Endodermal cell (in vitro differentiated cells): Measurements from ENCODE around the gene SLC39A10. TPM values are rescaled to one million over a fixed set of nuclear protein-coding genes. Genes with fewer than 3 reads are reported as not detected.

ENCODE experiments used
- DNase-seq: peaks from one replicate; pipeline ENCODE4 v3.0.0-alpha.2; 2017
- H3K27ac ChIP-seq: 2 replicates; pipeline ENCODE4 v1.5.1; 2013; ENCODE audit warnings: mild to moderate bottlenecking, low read depth, low read length, moderate library complexity
- H3K27me3 ChIP-seq: 2 replicates; pipeline ENCODE4 v1.6.1; 2013; ENCODE audit warnings: mild to moderate bottlenecking, low read length, moderate library complexity; ENCODE audit not compliant: insufficient read depth, control insufficient read depth, poor library complexity, severe bottlenecking
- H3K36me3 ChIP-seq: 2 replicates; pipeline ENCODE4 v1.7.0; 2013; ENCODE audit warnings: mild to moderate bottlenecking, low read length, moderate library complexity; ENCODE audit not compliant: control insufficient read depth, insufficient read depth
- H3K4me1 ChIP-seq: one replicate; pipeline ENCODE4 v1.7.0; 2013; ENCODE audit warnings: low read length; ENCODE audit not compliant: control insufficient read depth, insufficient read depth
- H3K4me3 ChIP-seq: 2 replicates; pipeline ENCODE4 v1.5.1; 2013; ENCODE audit warnings: mild to moderate bottlenecking, low read length, moderate library complexity
- H3K9ac ChIP-seq: 2 replicates; pipeline ENCODE4 v1.6.1; 2013; ENCODE audit warnings: mild to moderate bottlenecking, low read length, moderate library complexity; ENCODE audit not compliant: poor library complexity, severe bottlenecking; ENCODE audit errors: extremely low read depth
- H3K9me3 ChIP-seq: 2 replicates; pipeline ENCODE4 v1.6.1; 2013; ENCODE audit warnings: mild to moderate bottlenecking, low read length, moderate library complexity; ENCODE audit not compliant: control insufficient read depth
- H3K27ac Mint-ChIP-seq: 2 replicates; pipeline ENCODE4 v1.8.0; 2020; ENCODE audit warnings: mixed read lengths
- H3K27me3 Mint-ChIP-seq: 2 replicates; pipeline ENCODE4 v1.8.0; 2021; ENCODE audit warnings: mild to moderate bottlenecking, mixed read lengths; ENCODE audit not compliant: insufficient read depth
- H3K36me3 Mint-ChIP-seq: 2 replicates; pipeline ENCODE4 v1.8.0; 2020; ENCODE audit warnings: low read depth, mixed read lengths
- H3K4me1 Mint-ChIP-seq: 2 replicates; pipeline ENCODE4 v1.8.0; 2020; ENCODE audit warnings: mixed read lengths
- H3K4me3 Mint-ChIP-seq: 2 replicates; pipeline ENCODE4 v1.8.0; 2020; ENCODE audit warnings: mild to moderate bottlenecking, moderate library complexity, mixed read lengths
- H3K9me3 Mint-ChIP-seq: 2 replicates; pipeline ENCODE4 v1.8.0; 2020; ENCODE audit warnings: mild to moderate bottlenecking, mixed read lengths
- CTCF ChIP-seq: fragments of 200-600 bp; sonication (generic); conservative IDR thresholded peaks from 2 replicates; pipeline ENCODE4 v1.5.0; 2021; ENCODE audit warnings: antibody characterized with exemption, mild to moderate bottlenecking
- WGBS, 2 experiments: methylation state at CpG; one replicate each; pipeline versions ENCODE4 v1.1.5 to v1.1.7; 2013; ENCODE audit warnings: missing lambda C conversion rate in 2 of 2, mixed read lengths in 1 of 2; ENCODE audit not compliant: insufficient coverage in 1 of 2, insufficient read length in 1 of 2; 5-methylcytosine and 5-hydroxymethylcytosine counted together
- total RNA-seq, 2 donors: library from RNA; stranded (reverse); fragmentation: NEBNext Ultra II Directional in 1 of 2; extraction: Animal tissue kit (Norgen Biotek cat#: 25700) in 1 of 2; gene quantifications; 2 replicates in 1 of 2; 3 replicates in 1 of 2; pipeline ENCODE4 v1.2.1, GENCODE V29; 2021

The SLC39A10 gene
- total RNA-seq, 2 donors from 2014 or later = 79.6 to 113 TPM

- Mint-ChIP-seq H3K4me1 (peaks cover 14% of the 10 kb centered on the region), H3K27ac (peak overlapping the region; percentile 49), H3K36me3 (no peaks in the 10 kb centered on the region), H3K4me3 (no peak overlapping the region), H3K27me3 (no peaks in the 10 kb centered on the region), H3K9me3 (no peaks in the 10 kb centered on the region)
- DNase-seq = no peak
- Histone ChIP-seq H3K9me3 (no peaks in the 10 kb centered on the region), H3K27me3 (no peaks in the 10 kb centered on the region), H3K36me3 (no peaks in the 10 kb centered on the region), H3K9ac (no peak overlapping the region), H3K4me1 (no peaks in the 10 kb centered on the region), H3K27ac (no peak overlapping the region), H3K4me3 (no peak overlapping the region)
- no peak for TF ChIP-seq CTCF
- 90 to 95% methylated on average over 4 to 6 of the region's 6 CpGs for WGBS, 2 experiments
These were observed 7.3 kb upstream of the SLC39A10 start for GRCh38 chr2:195649629-195650190.

GRCh38 chr2:195651046-195651445 lies 6.0 kb upstream of the SLC39A10 start:
- H3K4me1 Mint-ChIP-seq = peaks cover 15% of the 10 kb centered on the region
- H3K27ac Mint-ChIP-seq = no peak overlapping the region
- no peak overlapping the region for H3K4me3 Mint-ChIP-seq
- H3K36me3 ChIP-seq = no peaks in the 10 kb centered on the region
- H3K36me3 Mint-ChIP-seq = no peaks in the 10 kb centered on the region
- H3K27me3 ChIP-seq = no peaks in the 10 kb centered on the region
- no peak for DNase-seq
- no peaks in the 10 kb centered on the region for H3K9me3 Mint-ChIP-seq
- H3K4me1 ChIP-seq = no peaks in the 10 kb centered on the region
- H3K27me3 Mint-ChIP-seq = no peaks in the 10 kb centered on the region
- H3K4me3 ChIP-seq = no peak overlapping the region
- H3K9me3 ChIP-seq = no peaks in the 10 kb centered on the region
- H3K9ac ChIP-seq = no peak overlapping the region
- WGBS, 2 experiments = 96 to 97% methylated on average over 3 to 4 of the region's 4 CpGs
- H3K27ac ChIP-seq = no peak overlapping the region
- no peak for TF ChIP-seq CTCF

GRCh38 chr2:195652911-195653310 lies 4.1 kb upstream of the SLC39A10 start:
- Mint-ChIP-seq H3K4me3 (no peak overlapping the region), H3K9me3 (no peaks in the 10 kb centered on the region), H3K27me3 (no peaks in the 10 kb centered on the region), H3K4me1 (peaks cover 9% of the 10 kb centered on the region), H3K36me3 (no peaks in the 10 kb centered on the region), H3K27ac (no peak overlapping the region)
- no peak for TF ChIP-seq CTCF
- Histone ChIP-seq H3K4me3 (no peak overlapping the region), H3K36me3 (no peaks in the 10 kb centered on the region), H3K4me1 (no peaks in the 10 kb centered on the region), H3K27me3 (no peaks in the 10 kb centered on the region), H3K9ac (no peak overlapping the region), H3K27ac (no peak overlapping the region), H3K9me3 (no peaks in the 10 kb centered on the region)
- DNase-seq = no peak
